GM10248 (cell line): ENCODE results near the gene CCND1.

Experiments used
- CTCF ChIA-PET: fragments of 300-600 bp; sonication (Branson Sonifier 250); formaldehyde crosslinking; extraction: SDS; loops from one replicate; lab custom pipeline; 2021; ENCODE audit warnings: antibody characterized with exemption; lab: Yijun Ruan, JAX
- POLR2A ChIA-PET: fragments of 350-650 bp; sonication (Branson Sonifier 250); formaldehyde crosslinking; extraction: SDS; loops from one replicate; lab custom pipeline; 2020; ENCODE audit warnings: antibody characterized with exemption; lab: Yijun Ruan, JAX
- DNase-seq: peaks from one replicate; pipeline ENCODE4 v3.0.0; 2012; ENCODE audit errors: extremely low spot score
- TF ChIP-seq, protein P1 (sequence below): IDR thresholded peaks from 2 replicates; pipeline ENCODE4 v1.5.1; 2012; ENCODE audit warnings: mild to moderate bottlenecking, low read depth; ENCODE audit errors: extremely low read depth, missing control alignments, control extremely low read depth

CCND1 gene

DNA sequence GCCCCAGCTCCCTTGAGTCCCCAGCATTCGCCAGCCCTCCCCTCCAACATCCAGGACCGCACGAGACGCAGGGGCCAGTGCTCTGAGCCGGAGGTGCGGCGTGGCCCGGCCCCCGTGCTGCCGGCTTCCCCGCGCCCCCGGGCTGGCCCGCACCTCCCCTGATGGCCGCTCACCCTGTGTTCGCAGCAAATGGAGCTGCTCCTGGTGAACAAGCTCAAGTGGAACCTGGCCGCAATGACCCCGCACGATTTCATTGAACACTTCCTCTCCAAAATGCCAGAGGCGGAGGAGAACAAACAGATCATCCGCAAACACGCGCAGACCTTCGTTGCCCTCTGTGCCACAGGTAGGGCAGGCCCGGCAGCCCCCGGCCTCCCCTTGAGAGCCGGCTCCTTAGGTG is 2.7 kb downstream of the CCND1 start:
- DNase-seq: no peak

DNA sequence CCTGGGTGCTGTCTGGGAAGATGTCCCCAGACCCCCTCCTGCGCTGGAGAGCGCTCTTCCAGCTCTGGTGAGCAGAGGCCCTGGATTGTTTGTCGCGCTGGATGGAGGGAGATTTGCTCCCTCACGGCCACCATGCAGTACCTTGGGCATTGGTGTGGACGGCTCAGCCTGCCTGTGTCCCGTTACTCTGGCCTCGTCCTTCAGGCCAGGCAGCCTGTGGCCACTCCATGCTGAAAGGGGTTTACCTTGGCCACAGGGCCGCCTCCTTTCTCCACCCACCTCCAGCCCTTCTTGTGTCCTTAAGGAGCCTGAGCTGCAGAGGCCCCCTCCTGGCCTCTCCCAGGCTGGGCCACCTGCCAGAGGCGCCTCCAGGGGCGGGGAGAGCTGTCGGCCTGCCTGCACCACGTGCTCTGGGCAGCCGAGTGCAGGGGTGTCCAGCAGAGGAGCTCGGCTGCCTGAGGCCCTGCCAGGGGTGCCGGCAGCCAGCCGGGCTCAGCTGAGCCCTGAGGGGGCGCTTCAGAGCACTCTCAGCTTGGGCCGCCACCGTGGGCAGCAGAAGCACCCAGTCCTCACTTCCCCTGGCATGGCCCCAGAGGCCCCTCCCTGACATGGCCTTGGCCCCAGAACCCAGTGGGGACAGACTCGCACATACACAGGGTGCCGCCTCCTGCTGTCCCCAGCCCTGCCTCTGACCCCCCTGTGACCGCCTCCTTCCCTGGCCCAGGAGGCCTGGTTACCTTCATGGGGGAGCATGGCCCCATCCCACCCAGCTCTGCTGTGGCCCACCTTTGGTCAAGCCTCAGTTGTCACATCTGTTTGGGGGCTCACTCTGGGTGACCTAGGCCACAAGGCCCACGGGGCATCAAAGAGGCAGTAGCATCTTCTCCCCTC is 3.4 kb downstream of the CCND1 start:
- TF ChIP-seq, protein P1, sequence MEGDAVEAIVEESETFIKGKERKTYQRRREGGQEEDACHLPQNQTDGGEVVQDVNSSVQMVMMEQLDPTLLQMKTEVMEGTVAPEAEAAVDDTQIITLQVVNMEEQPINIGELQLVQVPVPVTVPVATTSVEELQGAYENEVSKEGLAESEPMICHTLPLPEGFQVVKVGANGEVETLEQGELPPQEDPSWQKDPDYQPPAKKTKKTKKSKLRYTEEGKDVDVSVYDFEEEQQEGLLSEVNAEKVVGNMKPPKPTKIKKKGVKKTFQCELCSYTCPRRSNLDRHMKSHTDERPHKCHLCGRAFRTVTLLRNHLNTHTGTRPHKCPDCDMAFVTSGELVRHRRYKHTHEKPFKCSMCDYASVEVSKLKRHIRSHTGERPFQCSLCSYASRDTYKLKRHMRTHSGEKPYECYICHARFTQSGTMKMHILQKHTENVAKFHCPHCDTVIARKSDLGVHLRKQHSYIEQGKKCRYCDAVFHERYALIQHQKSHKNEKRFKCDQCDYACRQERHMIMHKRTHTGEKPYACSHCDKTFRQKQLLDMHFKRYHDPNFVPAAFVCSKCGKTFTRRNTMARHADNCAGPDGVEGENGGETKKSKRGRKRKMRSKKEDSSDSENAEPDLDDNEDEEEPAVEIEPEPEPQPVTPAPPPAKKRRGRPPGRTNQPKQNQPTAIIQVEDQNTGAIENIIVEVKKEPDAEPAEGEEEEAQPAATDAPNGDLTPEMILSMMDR: no peak
- CTCF ChIA-PET: interaction anchor here (1.1 to 5.1 kb wide), 12 partner anchors 9 to 1348 kb away, joined by 3 to 62 read pairs (median 6); no protein-coding TSS in a partner anchor
- POLR2A ChIA-PET: no interaction called here
- no peak for DNase-seq

More for the DNA sequence above, 2.7 kb downstream of the CCND1 start:
- POLR2A ChIA-PET: no interaction called here
- TF ChIP-seq, protein P1: no peak
- CTCF ChIA-PET: interaction anchor here (1.1 to 5.1 kb wide), 15 partner anchors 8 to 1347 kb away, joined by 3 to 62 read pairs (median 4); no protein-coding TSS in a partner anchor

DNA sequence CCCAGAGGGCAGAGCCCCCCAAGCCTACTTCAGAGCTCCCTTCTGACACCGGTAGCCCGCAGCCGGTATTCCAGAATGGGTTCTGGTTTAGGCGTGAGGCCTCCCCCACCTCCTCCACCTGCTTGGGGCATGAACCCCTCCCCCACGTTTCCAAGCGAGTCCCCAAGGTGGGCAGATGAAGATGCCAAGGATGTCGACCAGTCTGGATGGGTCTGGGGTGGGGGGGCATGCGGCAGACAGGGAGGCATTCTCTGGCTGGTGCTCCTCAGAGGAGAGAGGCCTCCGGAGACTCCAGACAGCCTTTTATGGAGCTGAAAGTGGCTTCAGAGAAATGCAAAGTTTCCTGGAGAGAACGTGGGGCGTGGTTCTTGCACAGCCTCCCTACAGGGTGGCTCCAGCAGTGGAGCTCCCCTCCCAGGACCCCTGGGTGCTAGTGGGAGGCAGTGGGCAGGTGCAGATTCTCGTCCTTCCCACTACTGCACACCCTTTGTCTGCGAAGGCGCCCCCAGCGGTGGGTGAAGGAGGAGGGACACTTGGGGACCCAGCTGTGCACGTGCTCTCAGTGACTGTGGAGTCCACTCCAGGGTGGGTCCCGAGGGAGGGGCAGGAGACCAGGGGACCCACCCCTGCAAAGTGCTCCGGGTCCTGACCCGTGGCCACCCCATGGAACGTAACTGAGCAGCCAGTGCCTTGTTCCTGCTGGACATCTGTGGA is 4.2 kb downstream of the CCND1 start:
- TF ChIP-seq, protein P1: no peak
- ChIA-PET POLR2A (no interaction called here), CTCF (interaction anchor here (1.5 to 5.1 kb wide), 9 partner anchors 10 to 543 kb away, joined by 4 to 62 read pairs (median 6); no protein-coding TSS in a partner anchor)
- no peak for DNase-seq

DNA sequence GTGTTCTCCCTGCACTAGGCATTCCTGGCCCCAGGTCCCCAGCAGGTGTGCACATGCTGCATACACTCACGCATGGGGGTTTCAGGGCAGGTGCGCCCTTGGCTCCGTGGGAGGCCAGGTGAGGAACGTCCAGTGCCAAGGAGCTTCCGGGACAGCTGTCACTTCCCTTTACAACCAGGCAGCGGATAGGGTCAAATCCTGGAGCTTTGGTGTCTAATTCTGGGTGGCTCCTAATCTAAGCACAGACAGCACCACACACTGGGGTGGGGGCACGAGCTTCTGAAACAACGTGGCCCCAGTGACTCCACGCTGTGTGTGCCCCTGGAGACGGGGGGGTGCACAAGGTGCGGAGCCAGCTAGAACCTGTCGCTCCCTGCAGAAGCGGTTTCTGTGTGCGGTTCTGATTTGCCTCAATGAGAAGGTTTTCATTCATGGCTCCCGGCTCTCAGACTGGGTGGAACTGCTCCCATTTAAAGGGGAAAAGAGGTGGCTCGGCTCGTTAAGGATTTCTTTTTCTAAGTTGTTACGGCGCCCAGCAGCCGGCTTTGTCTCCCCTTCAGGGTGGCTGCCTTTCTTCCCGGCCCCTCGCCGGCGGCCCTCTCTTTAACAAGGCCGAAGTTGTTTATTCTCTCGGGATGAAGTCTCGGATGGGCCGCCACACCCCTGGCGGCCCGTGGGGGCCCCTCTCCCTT is 5.0 kb downstream of the CCND1 start:
- CTCF ChIA-PET: interaction anchor here (2.0 to 5.1 kb wide), 2 partner anchors 24 to 544 kb away, joined by 6 to 62 read pairs; no protein-coding TSS in a partner anchor
- POLR2A ChIA-PET: no interaction called here
- no peak for DNase-seq
- TF ChIP-seq, protein P1: no peak

DNA sequence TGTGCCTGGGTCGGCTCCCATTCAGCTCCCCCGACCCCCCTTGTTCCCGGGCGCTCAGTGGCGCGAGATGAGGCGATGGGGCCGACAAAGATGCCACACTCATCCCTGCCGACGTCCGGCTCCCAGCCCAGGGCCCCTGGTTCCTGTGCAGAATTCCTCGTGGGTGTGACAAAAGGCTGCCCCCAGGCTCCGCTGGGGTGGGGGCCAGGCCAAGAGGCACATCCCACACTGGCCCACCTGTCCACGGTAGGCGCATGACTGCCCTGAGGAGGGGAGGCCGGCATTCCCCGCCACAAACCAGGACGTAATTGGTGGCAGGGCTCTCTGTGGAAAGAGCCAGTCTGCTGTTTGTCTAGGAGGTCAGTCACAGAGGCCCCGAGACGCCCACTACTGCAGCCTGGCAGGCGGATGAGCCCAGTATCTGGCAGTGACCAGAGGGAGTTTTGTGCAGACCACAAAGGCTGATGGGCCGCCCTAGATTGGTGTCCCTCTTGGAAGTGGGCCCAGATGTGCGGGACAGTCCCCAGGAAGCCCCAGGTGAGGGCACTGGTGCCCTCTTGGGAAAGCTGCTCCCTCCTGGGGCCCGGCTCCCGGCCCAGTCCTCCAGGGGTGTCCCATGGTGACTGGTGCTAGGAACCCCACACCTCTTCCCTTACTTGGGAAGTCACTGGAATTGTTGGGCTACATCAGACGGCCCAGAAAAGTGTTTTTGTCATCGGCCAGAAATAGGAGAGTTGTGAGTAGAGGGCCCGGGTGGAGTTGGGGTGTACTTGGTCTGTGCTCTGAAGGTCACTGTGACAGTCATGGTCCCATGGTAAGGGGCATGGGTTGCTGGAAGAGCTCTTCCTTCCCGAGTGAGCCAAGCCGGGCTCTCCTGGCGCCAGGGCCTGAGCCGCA is 5.8 kb downstream of the CCND1 start:
- no peak for DNase-seq
- POLR2A ChIA-PET: no interaction called here
- TF ChIP-seq, protein P1: no peak
- CTCF ChIA-PET: interaction anchor here (2.0 to 5.1 kb wide), 2 partner anchors 23 to 545 kb away, joined by 6 to 62 read pairs; no protein-coding TSS in a partner anchor
